ENCODE measurements around the gene NAT8L. TPM values are rescaled to one million over a fixed set of nuclear protein-coding genes. Genes with fewer than 3 reads are reported as not detected.

The NAT8L gene
- polyA plus RNA-seq, 3 donors, result 7.9 to 8.7 (median 7.9) TPM

DNA sequence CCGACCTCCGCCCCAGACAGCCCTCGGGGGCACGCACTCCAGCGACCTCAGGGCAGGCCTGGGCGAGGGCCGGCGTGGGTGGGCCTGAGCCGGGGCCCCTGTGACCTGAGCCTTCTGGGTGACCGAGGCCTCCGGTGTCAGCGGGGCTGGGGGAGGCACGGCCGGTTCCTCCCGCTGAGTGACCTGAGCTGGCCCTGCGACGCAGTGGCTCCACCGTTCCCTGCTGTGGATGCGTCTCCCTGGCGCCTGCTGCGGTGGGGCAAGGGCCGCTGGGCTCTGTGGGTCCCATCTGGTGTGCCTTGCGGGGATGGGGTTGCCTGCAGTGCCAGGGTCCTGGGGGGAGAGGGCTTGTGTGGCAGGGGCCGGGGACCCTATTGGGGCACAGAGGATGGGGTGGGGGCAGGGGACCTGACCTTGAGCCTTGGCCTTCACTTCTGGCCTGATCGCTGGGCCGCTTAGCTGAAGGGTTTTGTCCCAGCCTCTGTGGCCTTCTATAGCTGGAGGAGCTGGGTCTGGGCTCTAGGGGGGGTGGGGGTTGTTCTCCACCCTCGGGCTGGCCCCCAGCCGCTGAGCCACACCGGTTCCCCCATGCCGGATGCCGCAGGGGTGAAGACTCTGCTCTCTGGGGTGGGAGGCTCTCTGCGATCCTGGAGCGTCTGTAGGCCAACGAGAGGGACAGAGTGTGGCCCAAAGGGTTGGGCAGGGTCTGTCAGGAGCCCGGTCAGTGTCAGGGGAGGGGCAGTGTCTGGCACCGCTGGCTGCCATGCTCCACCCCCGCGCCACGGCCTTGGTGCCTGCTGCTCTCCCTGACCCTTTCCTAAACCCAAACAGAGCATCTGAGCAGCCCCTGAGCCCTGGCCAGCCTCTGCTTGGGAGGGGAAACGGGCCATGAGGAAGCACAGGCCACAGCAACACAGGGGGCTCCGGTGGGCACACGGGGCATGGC, 2.3 kb downstream of the NAT8L start:
- DNase-seq, result no peak

DNA sequence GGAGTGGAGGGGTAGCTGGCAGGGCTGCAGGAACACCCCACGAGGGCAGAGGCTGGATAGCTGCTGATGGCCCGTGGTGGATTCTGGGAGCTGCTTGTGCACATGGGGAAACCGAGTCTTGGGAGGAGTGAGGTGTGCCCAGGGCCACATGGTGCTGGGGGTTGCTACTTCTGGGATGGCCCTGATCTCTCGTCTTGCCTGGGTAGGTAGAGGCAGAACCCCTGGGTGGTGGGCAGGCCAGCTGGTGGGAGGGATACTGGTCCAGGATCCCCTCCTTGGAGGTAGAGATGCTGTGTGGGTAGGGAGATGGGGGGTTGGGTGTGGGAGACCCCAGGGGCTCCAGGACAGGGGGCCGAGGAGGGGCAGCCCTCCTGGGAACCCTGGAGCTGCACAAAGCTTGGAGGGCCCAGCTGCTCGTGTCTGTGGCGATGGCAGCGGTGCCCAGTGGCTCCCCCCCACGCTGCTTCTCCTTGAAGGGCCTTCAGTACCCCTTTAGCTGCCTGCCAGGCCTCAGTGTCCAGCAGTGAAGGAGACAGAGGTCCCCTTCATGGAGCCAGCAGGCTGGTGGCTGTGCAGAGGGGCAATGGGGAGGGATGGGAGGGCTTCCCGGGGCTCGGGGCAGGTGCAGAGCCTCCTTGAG, 3.2 kb downstream of the NAT8L start:
- no peak for DNase-seq

DNA sequence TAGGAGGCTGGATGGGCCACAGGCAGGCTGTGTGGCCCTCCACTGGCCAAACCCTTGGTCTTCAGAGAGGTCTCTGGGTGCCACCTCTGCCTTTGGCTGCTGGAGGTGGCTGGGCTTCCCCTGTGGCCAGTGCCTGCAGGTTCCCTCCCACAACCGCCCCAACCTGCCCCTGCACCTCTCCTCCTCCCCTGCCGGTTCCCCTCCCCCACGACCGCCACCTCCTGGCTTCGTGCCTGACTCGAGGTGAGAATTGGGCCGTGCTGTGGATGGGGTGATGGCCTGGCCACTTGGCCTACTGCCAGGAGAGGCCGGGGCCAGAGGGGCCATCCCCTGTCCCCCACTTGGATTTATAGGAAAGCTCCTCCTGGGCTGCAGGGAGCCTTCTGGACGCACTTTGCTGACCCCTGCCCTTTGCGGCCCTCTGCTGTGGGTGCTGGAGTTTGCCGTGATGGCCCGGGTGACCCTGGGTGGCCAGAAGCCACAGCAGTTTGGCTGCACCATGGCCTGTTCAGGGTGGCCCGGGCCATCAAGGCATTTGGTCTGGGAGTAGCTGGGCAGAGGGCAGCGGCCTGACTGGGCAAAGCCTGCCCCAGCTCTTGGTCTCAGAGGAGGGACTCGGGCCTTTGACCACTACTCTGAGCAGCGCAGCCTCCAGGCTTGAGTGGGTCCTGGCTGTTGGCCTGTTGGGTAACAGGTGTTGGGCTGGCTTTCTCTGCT, 3.8 kb downstream of the NAT8L start:
- no peak for DNase-seq

DNA sequence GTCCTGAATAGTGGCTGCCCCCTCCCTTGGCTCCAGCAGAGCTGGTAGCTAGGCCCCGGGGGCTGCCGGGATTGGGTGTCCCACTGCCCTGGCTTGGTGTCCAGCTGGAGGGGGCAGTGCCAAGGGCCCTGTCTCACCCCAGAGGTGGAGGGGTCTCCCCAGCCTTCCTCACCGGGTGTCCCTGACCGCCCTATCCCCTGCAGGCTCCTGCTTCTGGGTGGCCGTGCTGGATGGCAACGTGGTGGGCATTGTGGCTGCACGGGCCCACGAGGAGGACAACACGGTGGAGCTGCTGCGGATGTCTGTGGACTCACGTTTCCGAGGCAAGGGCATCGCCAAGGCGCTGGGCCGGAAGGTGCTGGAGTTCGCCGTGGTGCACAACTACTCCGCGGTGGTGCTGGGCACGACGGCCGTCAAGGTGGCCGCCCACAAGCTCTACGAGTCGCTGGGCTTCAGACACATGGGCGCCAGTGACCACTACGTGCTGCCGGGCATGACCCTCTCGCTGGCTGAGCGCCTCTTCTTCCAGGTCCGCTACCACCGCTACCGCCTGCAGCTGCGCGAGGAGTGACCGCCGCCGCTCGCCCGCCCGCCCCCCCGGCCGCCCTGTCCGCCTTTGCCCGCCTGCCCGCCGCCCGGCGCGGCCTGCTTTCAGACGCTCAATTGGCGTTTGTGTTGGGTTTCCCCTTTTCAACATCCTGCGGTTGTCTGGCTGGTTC, 4.6 kb downstream of the NAT8L start:
- DNase-seq, result no peak

GRCh38 chr4:2064276-2064991, 5.3 kb downstream of the NAT8L start:
- no peak for DNase-seq

DNA sequence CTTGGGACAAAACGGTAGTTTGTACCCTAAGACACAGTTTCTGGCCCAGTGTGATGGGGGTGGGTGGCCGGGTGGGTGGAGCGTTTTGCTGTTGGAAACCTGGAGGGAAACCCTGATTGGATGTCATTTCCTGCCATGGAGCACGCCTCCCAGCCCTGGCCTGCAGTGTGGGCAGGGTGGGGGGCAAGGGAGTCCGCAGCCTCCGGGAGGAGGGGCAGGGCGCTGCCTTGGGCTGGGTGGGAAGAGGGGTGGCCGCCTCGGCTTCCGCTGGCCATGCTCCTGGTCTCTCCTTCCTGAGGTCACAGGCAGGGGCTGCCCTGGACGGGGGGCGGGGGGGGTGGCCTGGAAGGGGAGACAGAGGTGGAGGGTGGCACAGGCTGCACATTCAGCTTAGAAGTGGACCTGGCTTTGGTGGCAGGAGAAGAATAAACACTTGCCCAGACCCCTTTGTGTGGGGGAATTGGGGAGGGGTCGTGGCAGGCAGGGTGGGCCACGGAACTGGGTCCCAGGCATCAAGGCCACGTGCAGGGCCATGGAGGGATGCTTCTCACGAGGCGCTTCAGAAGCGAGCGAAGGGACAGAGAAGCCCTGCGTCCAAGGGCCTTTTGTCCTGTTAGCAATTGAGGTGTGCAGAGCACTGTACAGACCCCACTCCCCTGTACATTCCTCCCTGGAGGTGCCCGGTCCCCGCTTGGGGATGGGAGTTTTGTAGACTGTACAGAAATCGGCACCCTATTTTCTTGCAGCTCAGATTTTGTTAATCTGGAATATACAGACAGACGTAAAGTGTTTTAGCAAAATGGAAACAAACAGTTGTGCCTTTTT, 6.2 kb downstream of the NAT8L start:
- no peak for DNase-seq

DNA sequence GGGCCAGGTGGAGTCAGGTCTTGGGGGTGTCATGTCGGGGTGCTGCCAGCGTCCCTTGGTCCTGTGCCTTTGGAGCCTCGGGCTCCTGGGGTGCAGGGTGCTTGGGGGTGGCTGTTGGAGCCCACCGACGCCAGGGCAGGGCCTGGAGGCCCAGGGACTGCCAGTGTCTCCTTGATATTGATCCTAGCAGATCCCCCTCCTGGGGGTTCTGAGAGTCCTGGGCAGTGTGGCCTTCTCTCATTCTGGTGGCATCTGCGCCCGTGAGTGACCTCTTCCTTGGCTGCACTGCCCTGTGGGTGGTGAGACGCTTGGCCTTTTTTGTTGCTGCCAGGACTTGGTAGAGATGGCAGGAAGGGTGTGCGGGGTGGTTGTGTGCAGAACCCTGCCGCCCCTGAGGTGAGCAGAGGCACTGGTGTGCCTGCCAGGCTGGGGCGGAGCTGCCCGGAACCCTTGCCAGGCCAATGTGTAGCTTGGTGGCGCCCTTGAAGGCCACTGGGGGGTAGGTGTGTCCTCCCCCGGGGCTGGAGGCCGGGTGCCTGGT, 7.0 kb downstream of the NAT8L start:
- DNase-seq, result no peak

DNA sequence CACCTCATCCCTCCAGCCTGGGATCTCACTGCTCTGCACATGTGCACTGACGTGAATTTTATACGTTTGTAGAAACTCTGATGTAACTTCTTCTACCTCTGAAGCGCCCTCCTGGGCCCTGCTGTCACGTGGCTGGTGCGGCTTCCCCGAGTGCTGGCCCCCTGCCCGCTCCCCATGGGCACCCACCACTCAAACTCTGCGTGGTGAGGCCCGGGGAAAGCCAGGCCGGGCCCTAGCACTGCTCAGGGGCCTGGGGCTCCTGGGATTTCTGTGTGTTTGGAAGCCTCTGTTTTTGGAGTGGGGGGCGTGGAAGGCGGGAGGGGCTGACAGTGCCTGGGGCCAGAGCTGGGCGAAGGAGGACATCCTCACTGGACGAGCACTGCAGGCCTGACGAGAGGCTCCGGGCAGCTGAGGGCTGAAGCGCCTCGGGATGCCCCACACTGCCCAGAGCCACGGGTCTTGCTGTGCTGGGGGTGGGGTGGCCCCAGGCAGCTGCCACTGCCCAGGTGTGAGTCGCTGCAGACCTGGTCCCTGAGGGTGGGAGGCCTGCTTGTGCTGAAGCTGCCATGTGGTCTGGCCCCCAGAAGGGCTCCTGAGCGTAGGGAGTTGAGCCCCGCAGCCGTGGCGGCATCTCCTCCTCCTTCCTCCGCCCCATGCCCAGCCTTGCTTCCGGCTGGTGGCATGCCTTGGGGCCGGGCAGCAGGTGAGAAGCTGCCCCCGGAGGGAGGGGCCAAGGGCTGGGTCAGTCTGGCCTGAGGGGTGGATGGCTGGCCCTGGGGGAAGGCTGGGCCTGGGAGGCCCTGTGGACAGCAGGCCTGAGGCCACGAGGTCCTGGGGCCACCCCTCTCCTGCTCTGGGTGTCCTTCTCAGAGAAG, 7.7 kb downstream of the NAT8L start:
- DNase-seq, result no peak

DNA sequence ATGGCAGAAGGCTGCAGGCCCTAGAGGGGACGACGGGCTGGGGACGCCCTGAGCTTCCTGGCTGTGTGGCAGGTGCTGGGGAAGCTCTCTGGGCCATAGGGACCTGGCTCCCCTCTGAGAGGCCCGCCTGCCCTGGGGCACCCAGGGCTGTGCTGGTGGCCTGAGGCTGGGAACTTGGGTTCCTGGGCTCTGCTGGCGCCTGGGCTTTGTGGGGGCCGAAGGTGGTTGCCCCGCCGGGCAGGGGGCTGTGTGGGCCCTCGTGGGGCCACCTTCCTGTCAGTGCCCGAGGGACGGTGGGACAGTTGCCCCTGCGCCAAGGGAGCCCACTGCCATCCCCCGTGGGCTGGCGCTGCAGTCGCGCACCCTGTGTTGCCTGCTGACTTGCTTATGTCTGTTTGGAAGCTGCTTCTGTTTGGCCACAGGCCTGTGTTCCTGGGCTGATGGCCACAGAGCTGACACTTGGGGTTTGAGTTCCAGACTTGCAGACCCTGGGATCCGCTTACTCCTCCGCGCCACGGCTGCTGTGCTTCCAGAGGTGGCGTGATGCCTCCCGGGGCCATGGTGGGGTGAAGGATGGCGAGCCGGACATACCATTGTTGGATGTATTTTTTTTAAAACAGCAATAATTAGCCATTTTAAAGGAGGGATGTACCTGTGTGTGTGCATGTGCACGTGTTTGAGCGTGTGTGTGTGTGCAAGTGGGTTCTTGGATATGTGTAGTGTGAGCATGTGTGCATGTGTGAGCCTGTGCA, 8.5 kb downstream of the NAT8L start:
- no peak for DNase-seq

GRCh38 chr4:2068198-2068470, 9.0 kb downstream of the NAT8L start:
- no peak for DNase-seq

DNA sequence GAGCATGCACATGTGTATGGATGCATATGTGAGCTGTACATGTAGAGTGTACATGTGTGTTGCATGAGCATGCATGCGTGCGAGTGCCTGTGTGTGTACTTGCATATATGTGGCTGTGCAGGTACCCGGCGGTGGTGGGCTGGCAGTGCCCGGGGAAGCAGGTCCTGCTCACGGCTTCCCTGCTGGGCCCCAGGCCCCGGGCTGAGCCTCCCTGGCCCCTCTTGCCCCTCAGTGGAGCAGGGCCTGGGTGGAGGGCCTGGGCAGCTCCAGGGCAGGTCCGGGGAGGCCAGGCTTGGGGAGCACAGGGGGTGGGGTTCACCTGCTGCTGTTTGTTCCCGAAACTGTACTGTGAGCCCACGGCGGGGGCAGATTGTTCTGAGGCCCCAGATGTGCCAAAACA, 9.4 kb downstream of the NAT8L start:
- no peak for DNase-seq

DNA sequence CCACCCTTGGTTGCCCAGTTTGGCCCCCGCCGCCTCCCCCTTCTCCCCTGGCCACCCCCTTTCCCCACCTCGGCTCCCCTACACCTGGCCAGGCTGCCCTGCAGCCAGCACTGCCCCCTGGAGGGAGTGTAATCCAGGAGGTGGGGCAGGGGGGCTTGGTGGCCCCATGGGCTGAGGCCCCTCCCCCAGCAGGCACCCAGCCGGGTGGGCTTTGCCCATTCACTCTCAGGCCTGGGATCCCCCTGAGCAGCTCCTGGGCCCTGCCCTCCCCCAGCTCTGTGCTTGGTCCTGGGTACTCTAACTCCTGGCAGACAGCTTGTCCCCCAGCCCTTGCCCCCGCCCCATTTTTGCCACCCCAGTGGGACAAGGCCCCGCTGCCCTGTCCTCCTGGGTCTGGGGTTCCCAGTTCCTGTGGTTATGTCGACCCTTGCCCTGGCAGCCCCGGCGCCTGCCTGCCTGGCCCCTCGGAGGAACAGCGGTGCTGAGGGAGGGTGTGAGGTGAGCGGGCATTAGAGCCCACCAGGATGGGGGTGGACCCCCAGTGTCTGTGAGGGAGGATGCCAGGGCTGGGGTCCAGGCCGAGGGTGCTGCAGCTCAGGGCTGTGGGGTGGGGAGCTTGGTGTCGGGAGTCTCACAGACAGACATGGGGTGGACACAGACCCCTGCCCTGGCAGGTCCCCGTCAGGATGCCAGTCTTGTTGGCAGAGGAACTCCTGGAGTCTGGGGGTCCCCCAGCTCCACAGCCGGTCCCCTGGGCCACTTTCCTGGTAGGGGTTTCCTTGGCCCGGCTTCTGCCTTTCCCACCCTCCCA, 10.2 kb downstream of the NAT8L start:
- DNase-seq, result no peak

GRCh38 chr4:2069986-2070385, 10.9 kb downstream of the NAT8L start:
- DNase-seq, result no peak

GRCh38 chr4:2070421-2071251, 11.5 kb downstream of the NAT8L start:
- no peak for DNase-seq

DNA sequence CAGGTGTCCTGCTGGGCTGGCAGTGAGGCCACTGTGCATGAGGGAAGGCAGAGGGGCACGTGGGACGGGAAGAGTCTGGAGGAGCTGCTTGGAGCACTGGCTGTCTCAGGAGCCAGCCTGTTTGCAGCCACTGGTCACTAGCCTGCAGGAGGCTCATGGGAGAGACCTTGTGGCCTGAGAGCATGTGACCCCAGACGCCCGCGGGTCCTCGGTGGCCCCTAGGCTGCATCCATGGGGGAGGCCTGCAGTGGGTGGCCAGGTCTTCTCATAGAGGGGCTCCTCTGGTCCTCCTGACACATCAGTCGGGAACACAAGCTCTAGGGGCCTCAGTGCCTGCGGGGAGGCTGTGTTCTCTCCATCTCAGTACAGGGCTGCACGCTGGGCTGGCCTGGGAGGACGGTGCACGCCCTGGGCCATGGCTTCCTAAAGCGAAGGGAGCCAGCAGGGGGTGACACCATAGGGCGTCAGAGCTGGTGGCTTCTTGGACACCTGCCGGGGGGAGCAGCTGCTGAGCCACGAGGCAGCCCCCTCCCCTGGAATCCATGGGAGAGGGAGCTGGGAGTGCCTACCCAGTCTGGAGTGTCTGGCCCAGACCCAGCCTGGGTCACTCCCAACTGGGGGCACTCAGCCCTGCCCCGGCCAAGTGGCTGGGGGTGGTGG, 12.3 kb downstream of the NAT8L start:
- no peak for DNase-seq

All from renal pelvis (tissue), 4 donors.